ENCODE measurements around the gene CEP97.

- TF ChIP-seq EZH2 (IDR thresholded peaks at IDR 0.05; ENCODE audit: low read length) = no peak
- TF ChIP-seq, protein P1, sequence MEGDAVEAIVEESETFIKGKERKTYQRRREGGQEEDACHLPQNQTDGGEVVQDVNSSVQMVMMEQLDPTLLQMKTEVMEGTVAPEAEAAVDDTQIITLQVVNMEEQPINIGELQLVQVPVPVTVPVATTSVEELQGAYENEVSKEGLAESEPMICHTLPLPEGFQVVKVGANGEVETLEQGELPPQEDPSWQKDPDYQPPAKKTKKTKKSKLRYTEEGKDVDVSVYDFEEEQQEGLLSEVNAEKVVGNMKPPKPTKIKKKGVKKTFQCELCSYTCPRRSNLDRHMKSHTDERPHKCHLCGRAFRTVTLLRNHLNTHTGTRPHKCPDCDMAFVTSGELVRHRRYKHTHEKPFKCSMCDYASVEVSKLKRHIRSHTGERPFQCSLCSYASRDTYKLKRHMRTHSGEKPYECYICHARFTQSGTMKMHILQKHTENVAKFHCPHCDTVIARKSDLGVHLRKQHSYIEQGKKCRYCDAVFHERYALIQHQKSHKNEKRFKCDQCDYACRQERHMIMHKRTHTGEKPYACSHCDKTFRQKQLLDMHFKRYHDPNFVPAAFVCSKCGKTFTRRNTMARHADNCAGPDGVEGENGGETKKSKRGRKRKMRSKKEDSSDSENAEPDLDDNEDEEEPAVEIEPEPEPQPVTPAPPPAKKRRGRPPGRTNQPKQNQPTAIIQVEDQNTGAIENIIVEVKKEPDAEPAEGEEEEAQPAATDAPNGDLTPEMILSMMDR (optimal IDR thresholded peaks at IDR 0.05 in 1 of 3, IDR thresholded peaks at IDR 0.05 in 1 of 3, conservative IDR thresholded peaks at IDR 0.05 in 1 of 3; ENCODE audit: extremely low read depth in 1 of 3, insufficient read depth in 2 of 3, low read length in 3 of 3) = no peak
Observed at GRCh38 chr3:101744811-101745210, 20.4 kb downstream of the CEP97 start.

Measured in keratinocyte (primary cell).